ENCODE data around the gene RAD51B.
"Not testable (repeated sequence)": the region's sequence is repeated elsewhere in the genome, so short reads cannot be mapped to it uniquely, and the experiment has no call there.

RAD51B gene

GRCh38 chr14:68033336-68033932, 213.9 kb downstream of the RAD51B start:
- DNase-seq, result no peak

GRCh38 chr14:68034896-68035295, 215.3 kb downstream of the RAD51B start:
- DNase-seq, result no peak

- no peak for DNase-seq
Observed at GRCh38 chr14:68036202-68036601, 216.6 kb downstream of the RAD51B start.

- DNase-seq, result no peak
Observed at GRCh38 chr14:68039593-68039992, 220.0 kb downstream of the RAD51B start.

GRCh38 chr14:68040633-68041369, 221.2 kb downstream of the RAD51B start:
- no peak for DNase-seq

- DNase-seq, result no peak
Observed at GRCh38 chr14:68041876-68042354, 222.3 kb downstream of the RAD51B start.

- DNase-seq, result no peak
Observed at GRCh38 chr14:68042586-68043210, 223.1 kb downstream of the RAD51B start.

- DNase-seq, result no peak
Observed at GRCh38 chr14:68043752-68044151, 224.2 kb downstream of the RAD51B start.

GRCh38 chr14:68047906-68048305, 228.3 kb downstream of the RAD51B start:
- DNase-seq, result no peak

GRCh38 chr14:68048815-68049214, 229.2 kb downstream of the RAD51B start:
- not testable (repeated sequence) for DNase-seq

GRCh38 chr14:68050177-68050576, 230.6 kb downstream of the RAD51B start:
- no peak for DNase-seq

GRCh38 chr14:68051146-68051545, 231.6 kb downstream of the RAD51B start:
- DNase-seq, result no peak

- DNase-seq, result no peak
Observed at GRCh38 chr14:68060198-68060597, 240.6 kb downstream of the RAD51B start.

- no peak for DNase-seq
Observed at GRCh38 chr14:68062651-68063050, 243.1 kb downstream of the RAD51B start.

GRCh38 chr14:68065322-68065721, 245.7 kb downstream of the RAD51B start:
- DNase-seq, result no peak

GRCh38 chr14:68074765-68075381, 255.3 kb downstream of the RAD51B start:
- DNase-seq, result no peak

GRCh38 chr14:68075382-68076029, 255.9 kb downstream of the RAD51B start:
- DNase-seq, result no peak

GRCh38 chr14:68076451-68076850, 256.9 kb downstream of the RAD51B start:
- DNase-seq, result no peak

- DNase-seq, result no peak
Observed at GRCh38 chr14:68079941-68080697, 260.5 kb downstream of the RAD51B start.

GRCh38 chr14:68081489-68081888, 261.9 kb downstream of the RAD51B start:
- no peak for DNase-seq

GRCh38 chr14:68082698-68083291, 263.2 kb downstream of the RAD51B start:
- DNase-seq, result no peak

GRCh38 chr14:68084256-68084655, 264.7 kb downstream of the RAD51B start:
- no peak for DNase-seq

Measured in CD4-positive, alpha-beta T cell treated with Interleukin-17A for 1 hour (primary cell).